GM23338 (cell line): ENCODE results near the gene TEX13B. TPM values are rescaled to one million over a fixed set of nuclear protein-coding genes. Genes with fewer than 3 reads are reported as not detected.

Experiments
- ATAC-seq: fragments of 200-7000 bp; cut with Tn5 transposase; 3 replicates; pipeline ENCODE4 v1.9.1; 2020
- DNase-seq: peaks from one replicate; pipeline ENCODE4 v3.0.0-alpha.2; 2015; ENCODE audit warnings: low spot score
- H2AFZ ChIP-seq: fragments of 200-600 bp; sonication (generic); 2 replicates; pipeline ENCODE4 v1.8.0; 2016; ENCODE audit warnings: antibody characterized with exemption, mild to moderate bottlenecking, moderate library complexity
- H3F3A ChIP-seq: fragments of 200-600 bp; sonication (generic); replicated peaks from 2 replicates; pipeline ENCODE4 v1.8.0; 2017; ENCODE audit warnings: antibody characterized with exemption, mixed run types, low read depth
- H3K27ac ChIP-seq: fragments of 200-600 bp; sonication (generic); 2 replicates; pipeline ENCODE4 v1.6.1; 2016; ENCODE audit warnings: low read depth
- H3K27me3 ChIP-seq: fragments of 200-600 bp; sonication (generic); 2 replicates; pipeline ENCODE4 v1.8.0; 2016; ENCODE audit warnings: mild to moderate bottlenecking, mixed run types, moderate library complexity; ENCODE audit not compliant: insufficient read depth
- H3K36me3 ChIP-seq: fragments of 200-600 bp; sonication (generic); 2 replicates; pipeline ENCODE4 v1.8.0; 2016; ENCODE audit warnings: mild to moderate bottlenecking; ENCODE audit not compliant: insufficient read depth
- H3K4me1 ChIP-seq: fragments of 200-600 bp; sonication (generic); 2 replicates; pipeline ENCODE4 v1.8.0; 2016; ENCODE audit warnings: mild to moderate bottlenecking, moderate library complexity; ENCODE audit not compliant: insufficient read depth
- H3K4me2 ChIP-seq: fragments of 200-600 bp; sonication (generic); 2 replicates; pipeline ENCODE4 v1.7.1; 2017; ENCODE audit warnings: mixed run types
- H3K4me3 ChIP-seq: fragments of 200-600 bp; sonication (generic); 2 replicates; pipeline ENCODE4 v1.6.1; 2016; ENCODE audit warnings: mixed run types
- H3K79me2 ChIP-seq: fragments of 200-600 bp; sonication (generic); replicated peaks from 2 replicates; pipeline ENCODE4 v1.8.0; 2017; ENCODE audit warnings: mild to moderate bottlenecking; ENCODE audit not compliant: insufficient read depth
- H3K9me2 ChIP-seq: fragments of 200-600 bp; sonication (generic); 2 replicates; pipeline ENCODE4 v1.8.0; 2017; ENCODE audit not compliant: insufficient read depth
- H4K20me1 ChIP-seq: fragments of 200-600 bp; sonication (generic); replicated peaks from 2 replicates; pipeline ENCODE4 v1.8.0; 2017; ENCODE audit warnings: mild to moderate bottlenecking; ENCODE audit not compliant: insufficient read depth
- H3K27ac Mint-ChIP-seq: 2 replicates; pipeline ENCODE4 v1.8.0; 2020; ENCODE audit warnings: inconsistent platforms, mild to moderate bottlenecking, moderate library complexity, mixed read lengths
- H3K27me3 Mint-ChIP-seq: 3 replicates; pipeline ENCODE4 v1.8.0; 2022; ENCODE audit warnings: low read depth, mild to moderate bottlenecking, moderate library complexity, mixed read lengths, inconsistent platforms; ENCODE audit not compliant: insufficient read depth, poor library complexity
- H3K36me3 Mint-ChIP-seq: 3 replicates; pipeline ENCODE4 v1.8.0; 2021; ENCODE audit warnings: low read depth, mild to moderate bottlenecking, inconsistent platforms, moderate library complexity, mixed read lengths
- H3K4me1 Mint-ChIP-seq: 3 replicates; pipeline ENCODE4 v1.8.0; 2020; ENCODE audit warnings: mild to moderate bottlenecking, inconsistent platforms, mixed read lengths
- H3K4me3 Mint-ChIP-seq: 3 replicates; pipeline ENCODE4 v1.8.0; 2021; ENCODE audit warnings: moderate library complexity, mild to moderate bottlenecking, inconsistent platforms, mixed read lengths
- H3K9me3 Mint-ChIP-seq: 3 replicates; pipeline ENCODE4 v1.8.0; 2020; ENCODE audit warnings: moderate library complexity, mild to moderate bottlenecking, inconsistent platforms, mixed read lengths
- CREB1 ChIP-seq: fragments of 250-450 bp; sonication (Bioruptor Pico); IDR thresholded peaks from 2 replicates; pipeline ENCODE4 v1.5.0; 2020; ENCODE audit warnings: low read depth, mild to moderate bottlenecking, moderate library complexity
- CTCF ChIP-seq, 2 experiments: fragments of 200-600 bp in 1 of 2; sonication (generic) in 1 of 2; conservative IDR thresholded peaks; 2 replicates each; pipeline versions ENCODE4 v1.5.1 to v1.6.1; 2016 to 2017; ENCODE audit warnings: antibody characterized with exemption in 2 of 2, low read depth in 2 of 2, mild to moderate bottlenecking in 2 of 2, moderate library complexity in 1 of 2
- ETS1 ChIP-seq: IDR thresholded peaks from 2 replicates; pipeline ENCODE4 v1.6.1; 2016; ENCODE audit warnings: antibody characterized with exemption
- EZH2 ChIP-seq: fragments of 200-600 bp; sonication (generic); IDR thresholded peaks from one replicate; pipeline ENCODE4 v1.8.0; 2017; ENCODE audit warnings: antibody characterized with exemption, mild to moderate bottlenecking, low read depth; ENCODE audit not compliant: unreplicated experiment
- EZH2phosphoT487 ChIP-seq: fragments of 200-600 bp; sonication (generic); IDR thresholded peaks from one replicate; pipeline ENCODE4 v1.8.1; 2018; ENCODE audit warnings: antibody characterized with exemption; ENCODE audit not compliant: unreplicated experiment
- JUNB ChIP-seq: IDR thresholded peaks from one replicate; pipeline ENCODE4 v1.6.1; 2016; ENCODE audit warnings: antibody characterized with exemption; ENCODE audit not compliant: unreplicated experiment
- NANOG ChIP-seq: IDR thresholded peaks from 2 replicates; pipeline ENCODE4 v1.6.1; 2016; ENCODE audit warnings: antibody characterized with exemption, borderline replicate concordance
- POLR2AphosphoS5 ChIP-seq: IDR thresholded peaks from 2 replicates; pipeline ENCODE4 v1.6.1; 2016; ENCODE audit warnings: antibody characterized with exemption, low read depth
- REST ChIP-seq: IDR thresholded peaks from one replicate; pipeline ENCODE4 v1.6.1; 2018; ENCODE audit warnings: antibody characterized with exemption; ENCODE audit not compliant: unreplicated experiment
- STAT1 ChIP-seq: IDR thresholded peaks from one replicate; pipeline ENCODE4 v1.6.1; 2016; ENCODE audit warnings: antibody characterized with exemption; ENCODE audit not compliant: unreplicated experiment
- ZNF114 ChIP-seq: fragments of 250-450 bp; sonication (Bioruptor Pico); IDR thresholded peaks from 2 replicates; pipeline ENCODE4 v1.5.0; 2020; ENCODE audit warnings: mild to moderate bottlenecking, moderate library complexity
- polyA plus RNA-seq: library from polyadenylated mRNA; unstranded; fragments of >200 nt; fragmentation: Nextera tagmentation; extraction: Ambion mirVana; gene quantifications from 2 replicates; pipeline ENCODE4 v1.2.1, GENCODE V29; 2016
- total RNA-seq: library from RNA; depleted of rRNA; stranded (reverse); fragments of >200 nt; shearing (Covaris generic); gene quantifications from 2 replicates; pipeline ENCODE4 v1.2.3, GENCODE V29; 2014

The TEX13B gene
- total and polyA plus RNA-seq, 2 experiments from 2014 or later, result 0.16 TPM; not detected in 1

- peak overlapping the region; percentile 79 for H3K4me2 ChIP-seq
These were observed 46.3 kb downstream of the TEX13B start for GRCh38 chrX:107935664-107936433.

GRCh38 chrX:107935200-107935599, 47.0 kb downstream of the TEX13B start:
- Histone ChIP-seq H3K27me3 (no peaks in the 10 kb centered on the region), H2AFZ (peak overlapping the region; percentile 78; the same call in 1 of the 2 replicates), H3K4me2 (peak overlapping the region; percentile 79), H3K36me3 (peaks cover 6% of the 10 kb centered on the region; the same call in 1 of the 2 replicates), H3K4me3 (peak overlapping the region; percentile 69), H3K4me1 (peaks cover 8% of the 10 kb centered on the region; the same call in 1 of the 2 replicates), H3K9me2 (no peaks in the 10 kb centered on the region), H4K20me1 (no peaks in the 10 kb centered on the region), H3K27ac (no peak overlapping the region), H3K79me2 (no peaks in the 10 kb centered on the region), H3F3A (no peaks in the 10 kb centered on the region)
- Mint-ChIP-seq H3K4me3 (peak overlapping the region; percentile 77; the same call in 2 of the 3 replicates), H3K9me3 (peaks cover 3% of the 10 kb centered on the region; the same call in 1 of the 3 replicates), H3K4me1 (peaks cover 8% of the 10 kb centered on the region; the same call in 2 of the 3 replicates), H3K36me3 (peaks cover 7% of the 10 kb centered on the region; the same call in 2 of the 3 replicates), H3K27me3 (peaks cover 4% of the 10 kb centered on the region), H3K27ac (no peak overlapping the region)
- peak; percentile 34; the same call in 2 of the 3 replicates for ATAC-seq
- DNase-seq, result peak; percentile 5
- no peak for TF ChIP-seq STAT1
- TF ChIP-seq ETS1, result no peak
- no peak for TF ChIP-seq NANOG
- TF ChIP-seq CTCF (conservative IDR thresholded peaks at IDR 0.05; ENCODE audit: low read depth in 2 of 2), result no peak
- TF ChIP-seq EZH2phosphoT487, result no peak
- TF ChIP-seq JUNB, result no peak
- no peak for TF ChIP-seq REST
- no peak for TF ChIP-seq POLR2AphosphoS5
- no peak for TF ChIP-seq ZNF114 (CRISPR knock-in tag)
- no peak for TF ChIP-seq CREB1

More at GRCh38 chrX:107935664-107936433, 46.3 kb downstream of the TEX13B start:
- peaks cover 8% of the 10 kb centered on the region; the same call in 2 of the 3 replicates for H3K4me1 Mint-ChIP-seq
- Histone ChIP-seq H3K79me2 (no peaks in the 10 kb centered on the region), H3K4me3 (peak overlapping the region; percentile 69), H3K36me3 (peaks cover 6% of the 10 kb centered on the region; the same call in 1 of the 2 replicates), H3K4me1 (peaks cover 8% of the 10 kb centered on the region; the same call in 1 of the 2 replicates), H3K27me3 (no peaks in the 10 kb centered on the region), H4K20me1 (no peaks in the 10 kb centered on the region), H2AFZ (peak overlapping the region; percentile 78; the same call in 1 of the 2 replicates), H3K27ac (no peak overlapping the region), H3K9me2 (no peaks in the 10 kb centered on the region), H3F3A (no peaks in the 10 kb centered on the region)
- peaks cover 4% of the 10 kb centered on the region for H3K27me3 Mint-ChIP-seq
- no peak overlapping the region for H3K27ac Mint-ChIP-seq
- ATAC-seq, result peak; percentile 88
- DNase-seq, result peak; percentile 63
- H3K9me3 Mint-ChIP-seq, result peaks cover 3% of the 10 kb centered on the region; the same call in 1 of the 3 replicates
- H3K36me3 Mint-ChIP-seq, result peaks cover 8% of the 10 kb centered on the region; the same call in 2 of the 3 replicates
- peak overlapping the region; percentile 77 for H3K4me3 Mint-ChIP-seq
- TF ChIP-seq POLR2AphosphoS5, result peak; percentile 57; the same call in 1 of the 2 replicates
- no peak for TF ChIP-seq EZH2
